Bronchial epithelial cell (primary cell): ENCODE data around the gene ZNF669. TPM values are rescaled to one million over a fixed set of nuclear protein-coding genes. Genes with fewer than 3 reads are reported as not detected.

Experiments used
- DNase-seq: peaks from one replicate; pipeline ENCODE4 v3.0.0-alpha.2; 2010; ENCODE audit warnings: low read depth
- FAIRE-seq: peaks from 2 replicates; lab custom pipeline; 2011; peaks lifted over from hg19 to GRCh38; lab: Jason Lieb, UNC
- H3K27me3 ChIP-seq: 2 replicates; pipeline ENCODE4 v1.5.1; 2011; ENCODE audit warnings: low read length; ENCODE audit not compliant: control insufficient read depth, insufficient read depth
- H3K36me3 ChIP-seq: 2 replicates; pipeline ENCODE4 v1.5.1; 2011; ENCODE audit warnings: low read length; ENCODE audit not compliant: control insufficient read depth, insufficient read depth
- H3K4me3 ChIP-seq: 2 replicates; pipeline ENCODE4 v1.5.1; 2011; ENCODE audit warnings: mild to moderate bottlenecking, low read depth, low read length, control low read depth
- CTCF ChIP-seq: IDR thresholded peaks from 2 replicates; pipeline ENCODE4 v1.5.1; 2011; ENCODE audit warnings: mild to moderate bottlenecking, moderate library complexity, low read length, control low read depth, inconsistent platforms; ENCODE audit not compliant: insufficient read depth, severe bottlenecking
- total RNA-seq: library from RNA; depleted of rRNA; stranded (reverse); fragments of >200 nt; gene quantifications from 2 replicates; pipeline ENCODE4 v1.2.1, GENCODE V29; 2014

The ZNF669 gene
- total RNA-seq, 1 donor from 2014 or later = 10.3 TPM

- no peak for FAIRE-seq
- no peak for DNase-seq
These were observed 7.1 kb upstream of the ZNF669 start for GRCh38 chr1:247111259-247111699.

GRCh38 chr1:247110627-247111258 is 6.6 kb upstream of the ZNF669 start:
- H3K36me3 ChIP-seq = no peaks in the 10 kb centered on the region
- H3K4me3 ChIP-seq = peak overlapping the region; percentile 51
- no peak for TF ChIP-seq CTCF
- DNase-seq (peak; percentile 22), FAIRE-seq (no peak)
- no peaks in the 10 kb centered on the region for H3K27me3 ChIP-seq

More at GRCh38 chr1:247111259-247111699, 7.1 kb upstream of the ZNF669 start:
- Histone ChIP-seq H3K36me3 (no peaks in the 10 kb centered on the region), H3K27me3 (no peaks in the 10 kb centered on the region), H3K4me3 (peak overlapping the region; percentile 51)
- TF ChIP-seq CTCF = no peak

GRCh38 chr1:247107694-247108093 is 3.5 kb upstream of the ZNF669 start:
- no peaks in the 10 kb centered on the region for H3K36me3 ChIP-seq
- FAIRE-seq (no peak), DNase-seq (no peak)
- no peak overlapping the region for H3K4me3 ChIP-seq
- no peak for TF ChIP-seq CTCF
- no peaks in the 10 kb centered on the region for H3K27me3 ChIP-seq

- FAIRE-seq (no peak), DNase-seq (no peak)
- no peak overlapping the region for H3K4me3 ChIP-seq
- peaks cover 4% of the 10 kb centered on the region for H3K36me3 ChIP-seq
- H3K27me3 ChIP-seq = no peaks in the 10 kb centered on the region
- TF ChIP-seq CTCF = no peak
These were observed 1.8 kb upstream of the ZNF669 start for GRCh38 chr1:247105966-247106365.

- Histone ChIP-seq H3K4me3 (no peak overlapping the region), H3K27me3 (no peaks in the 10 kb centered on the region), H3K36me3 (peaks cover 10% of the 10 kb centered on the region)
- FAIRE-seq (no peak), DNase-seq (no peak)
- no peak for TF ChIP-seq CTCF
These were observed 809 bp upstream of the ZNF669 start for GRCh38 chr1:247104965-247105364.

- DNase-seq (peak; percentile 62), FAIRE-seq (no peak)
- Histone ChIP-seq H3K4me3 (no peak overlapping the region), H3K27me3 (no peaks in the 10 kb centered on the region), H3K36me3 (peaks cover 10% of the 10 kb centered on the region)
- no peak for TF ChIP-seq CTCF
These were observed 1.8 kb downstream of the ZNF669 start for GRCh38 chr1:247102381-247102780.
